SKM-1 treated with dmso at 0.1 percent for 144 hours (cell line): Measurements from ENCODE around the gene ABCA7.

Experiments
- DNase-seq: peaks from one replicate; lab custom pipeline; 2025; ENCODE audit not compliant: unreplicated experiment; lab: John Stamatoyannopoulos, UW

The ABCA7 gene

GRCh38 chr19:1004204-1004802, 35.6 kb upstream of the ABCA7 start:
- DNase-seq = no peak

- no peak for DNase-seq
Observed at GRCh38 chr19:1004803-1005664, 34.9 kb upstream of the ABCA7 start.

- DNase-seq = no peak
Observed at GRCh38 chr19:1006711-1007398, 33.1 kb upstream of the ABCA7 start.

DNA sequence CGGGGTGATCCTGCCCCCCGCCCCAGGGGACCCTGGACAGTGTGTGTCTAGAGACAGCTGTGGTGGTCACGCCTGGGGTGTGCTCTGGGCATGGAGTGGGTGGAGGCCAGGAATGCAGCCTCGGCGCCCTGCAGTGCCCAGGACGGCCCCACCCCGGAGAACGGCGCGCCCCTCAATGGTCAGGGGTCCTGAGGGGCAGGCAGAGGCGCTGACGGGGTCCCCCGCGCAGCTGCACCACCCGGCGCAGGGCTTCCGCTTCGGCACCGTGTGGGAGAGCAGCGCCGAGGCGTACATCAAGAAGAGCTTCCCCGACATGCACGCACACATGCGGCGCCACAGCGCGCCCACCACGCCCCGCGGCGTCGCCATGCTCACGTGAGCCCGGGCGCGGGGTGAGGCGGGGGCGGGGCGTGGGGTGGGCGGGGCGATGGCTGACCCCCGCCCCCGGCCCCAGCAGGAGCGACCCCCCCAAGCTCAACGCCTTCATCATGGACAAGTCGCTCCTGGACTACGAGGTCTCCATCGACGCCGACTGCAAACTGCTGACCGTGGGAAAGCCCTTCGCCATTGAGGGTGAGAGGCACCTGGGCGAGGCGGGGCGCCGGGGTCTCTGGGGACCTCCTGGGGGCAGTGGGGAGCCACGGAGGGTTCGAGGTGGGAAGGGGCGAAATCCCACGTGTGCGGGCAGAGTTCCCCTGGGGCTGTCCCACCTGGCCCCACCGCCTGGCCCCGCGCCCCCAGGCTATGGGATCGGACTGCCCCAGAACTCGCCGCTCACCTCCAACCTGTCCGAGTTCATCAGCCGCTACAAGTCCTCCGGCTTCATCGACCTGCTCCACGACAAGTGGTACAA, 32.3 kb upstream of the ABCA7 start:
- DNase-seq = no peak

- DNase-seq = no peak
Observed at GRCh38 chr19:1008268-1009040, 31.5 kb upstream of the ABCA7 start.

- DNase-seq = no peak
Observed at GRCh38 chr19:1009041-1009980, 30.6 kb upstream of the ABCA7 start.

- DNase-seq = no peak
Observed at GRCh38 chr19:1009981-1010538, 29.8 kb upstream of the ABCA7 start.

DNA sequence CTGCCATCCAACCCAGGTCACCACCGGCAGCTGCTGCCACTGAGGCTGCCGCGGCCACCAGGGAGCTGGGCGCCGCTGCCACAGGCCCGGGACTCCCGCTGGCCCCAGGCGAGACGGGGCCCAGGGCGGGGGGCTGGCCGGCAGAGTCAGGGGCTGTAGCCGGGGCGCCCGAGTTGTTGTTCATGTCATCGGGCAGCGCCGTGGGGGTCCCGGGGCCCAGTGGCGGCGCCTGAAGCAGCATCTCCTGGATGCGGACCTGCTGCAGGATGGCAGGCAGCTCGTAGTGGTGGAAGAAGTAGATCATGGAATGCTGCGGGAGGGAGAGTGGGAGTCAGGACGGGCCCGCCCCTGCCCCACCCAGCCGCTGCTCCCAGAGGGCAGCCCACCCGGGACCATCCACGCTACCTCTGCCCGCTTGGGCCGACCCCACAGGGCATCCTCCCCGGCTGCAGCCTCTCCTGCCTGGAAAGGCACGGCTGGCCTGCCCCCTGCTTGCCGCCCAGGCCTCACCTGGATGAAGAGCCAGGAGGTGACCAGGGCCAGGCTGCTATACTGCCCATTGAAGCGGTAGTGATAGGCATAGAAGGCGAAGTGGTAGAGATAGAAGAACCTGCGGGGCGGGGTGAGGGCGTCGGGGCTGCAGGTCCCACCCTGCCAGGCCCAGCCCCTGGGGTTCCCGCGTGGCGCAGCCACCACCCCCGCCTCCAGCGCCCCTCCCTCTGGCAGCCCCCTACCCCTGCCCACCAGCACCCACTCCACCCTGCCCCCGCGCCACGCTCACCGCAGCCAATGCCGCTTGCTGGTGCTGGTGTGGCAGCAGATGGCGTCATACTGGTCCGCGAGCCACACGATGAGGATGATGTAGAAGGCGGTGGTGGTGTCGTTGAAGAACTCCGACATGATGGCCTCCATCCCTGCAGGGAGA, 29.1 kb upstream of the ABCA7 start:
- no peak for DNase-seq

GRCh38 chr19:1011831-1012333, 28.0 kb upstream of the ABCA7 start:
- DNase-seq = no peak

DNA sequence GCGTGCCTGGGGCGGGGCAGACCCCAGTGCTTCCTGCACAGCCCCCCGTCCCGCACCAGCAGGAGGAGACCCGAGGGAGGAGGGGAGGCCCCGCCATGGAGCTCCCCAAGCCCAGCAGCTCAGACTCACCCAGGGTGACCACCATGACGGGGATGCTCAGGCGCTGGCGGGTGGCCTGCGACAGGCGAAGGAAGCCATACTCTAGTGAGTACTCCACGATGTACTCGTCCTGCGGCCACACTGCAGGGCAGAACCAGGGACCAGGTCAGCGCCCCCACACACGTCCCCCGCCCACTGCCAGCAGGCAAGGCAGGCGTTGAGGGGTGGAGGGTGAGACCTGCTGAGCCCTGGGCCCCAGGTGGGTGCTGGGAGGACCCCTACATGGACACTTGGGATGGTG, 27.6 kb upstream of the ABCA7 start:
- no peak for DNase-seq

GRCh38 chr19:1013218-1013617, 26.7 kb upstream of the ABCA7 start:
- DNase-seq = no peak

- no peak for DNase-seq
Observed at GRCh38 chr19:1014161-1015060, 25.5 kb upstream of the ABCA7 start.

- DNase-seq = no peak
Observed at GRCh38 chr19:1015061-1015781, 24.7 kb upstream of the ABCA7 start.

DNA sequence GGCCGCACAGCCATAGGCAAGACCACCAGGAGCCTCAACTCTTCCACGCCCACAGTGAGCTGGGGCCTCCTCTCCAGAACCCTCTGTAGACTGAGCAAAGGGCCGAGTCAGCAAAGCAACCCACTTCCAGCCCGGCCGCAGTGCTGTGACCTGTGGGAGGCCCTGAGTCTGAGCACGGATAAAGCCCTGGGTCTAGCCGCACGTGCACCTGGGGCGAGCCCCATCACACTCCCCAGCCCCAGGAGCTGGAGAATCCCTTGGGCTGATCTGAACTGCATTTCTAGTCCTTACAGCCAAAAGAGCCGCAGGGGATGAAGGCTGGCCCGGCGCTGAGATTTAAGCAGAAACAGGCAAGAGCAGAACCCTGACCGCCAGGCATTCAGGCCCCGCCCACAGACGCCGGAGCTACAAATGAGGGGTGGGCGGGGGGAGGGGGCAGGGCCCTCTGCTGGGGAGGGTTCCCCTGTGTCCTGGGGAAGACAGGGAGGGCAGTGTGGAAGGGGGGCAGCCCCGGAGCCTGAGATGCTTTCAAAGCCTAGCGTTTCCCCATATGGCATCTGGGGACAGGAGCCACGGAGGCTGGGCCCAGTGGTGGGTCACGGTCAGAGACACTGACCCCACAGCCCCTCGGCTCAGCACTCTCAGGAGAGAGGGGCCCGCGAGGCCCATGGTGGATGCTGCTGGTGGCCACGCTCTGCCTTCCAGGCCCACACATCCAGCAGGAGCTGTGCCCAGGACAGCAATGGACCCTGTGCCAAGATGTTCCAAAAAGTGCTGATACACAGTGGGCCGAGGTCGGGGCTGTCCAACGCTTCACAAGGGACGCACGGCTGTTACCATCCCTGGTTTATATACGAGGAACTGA, 23.9 kb upstream of the ABCA7 start:
- no peak for DNase-seq

DNA sequence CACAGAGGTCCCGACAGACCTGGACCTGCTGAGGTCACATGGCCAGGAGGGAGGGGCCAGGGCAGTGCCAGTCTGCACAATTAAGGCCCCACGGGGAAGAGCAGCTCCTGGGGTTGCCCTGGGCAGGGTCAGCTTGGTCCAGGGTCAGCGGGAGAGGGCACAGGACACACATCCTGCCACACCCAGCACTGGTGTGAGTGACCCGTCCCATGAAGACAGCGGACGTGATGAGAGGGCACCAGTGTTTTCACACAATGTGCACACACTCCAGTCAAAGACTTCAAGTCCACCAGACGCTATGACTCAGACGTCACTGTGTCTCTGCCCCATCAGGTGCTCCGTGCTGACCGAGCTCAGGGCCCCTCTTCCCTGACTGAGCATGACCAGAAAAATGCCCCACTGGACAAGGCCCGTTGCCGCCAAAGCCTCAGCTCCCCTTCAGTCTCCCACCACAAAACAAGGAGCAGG, 23.2 kb upstream of the ABCA7 start:
- no peak for DNase-seq
